Epithelial cell of esophagus (primary cell): ENCODE results near the gene PSTPIP2.

Experiments used
- DNase-seq: peaks from one replicate; pipeline ENCODE4 v3.0.0; 2010; ENCODE audit warnings: low read depth
- H3K4me3 ChIP-seq: 2 replicates; pipeline ENCODE4 v1.5.1; 2011; ENCODE audit warnings: mild to moderate bottlenecking, low read length, control low read depth
- TF ChIP-seq, protein P1 (sequence below): IDR thresholded peaks from 2 replicates; pipeline ENCODE4 v1.5.1; 2011; ENCODE audit warnings: low read depth, mild to moderate bottlenecking, low read length, control low read depth, inconsistent platforms; ENCODE audit not compliant: insufficient read depth; ENCODE audit errors: missing control alignments

Gene PSTPIP2

DNA sequence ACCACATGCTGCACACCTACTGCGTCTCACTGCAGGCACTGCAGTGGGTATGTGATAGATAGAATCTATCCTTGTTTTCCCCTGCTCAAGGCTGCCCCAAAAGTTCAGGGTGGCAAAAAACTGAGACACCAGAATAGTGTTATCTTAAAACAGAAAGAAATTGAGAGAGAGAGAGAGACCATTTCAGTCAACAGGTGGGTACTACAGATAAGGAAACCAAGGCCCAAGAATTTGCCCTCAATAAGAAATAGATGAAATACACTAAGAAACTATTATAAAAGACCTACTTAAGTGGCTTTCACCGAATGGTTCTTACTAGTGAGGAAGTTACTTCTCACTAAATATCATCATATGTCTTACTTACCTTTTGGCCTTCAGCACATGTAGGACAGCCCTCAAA is 132.8 kb downstream of the PSTPIP2 start:
- no peak for DNase-seq
- TF ChIP-seq, protein P1, sequence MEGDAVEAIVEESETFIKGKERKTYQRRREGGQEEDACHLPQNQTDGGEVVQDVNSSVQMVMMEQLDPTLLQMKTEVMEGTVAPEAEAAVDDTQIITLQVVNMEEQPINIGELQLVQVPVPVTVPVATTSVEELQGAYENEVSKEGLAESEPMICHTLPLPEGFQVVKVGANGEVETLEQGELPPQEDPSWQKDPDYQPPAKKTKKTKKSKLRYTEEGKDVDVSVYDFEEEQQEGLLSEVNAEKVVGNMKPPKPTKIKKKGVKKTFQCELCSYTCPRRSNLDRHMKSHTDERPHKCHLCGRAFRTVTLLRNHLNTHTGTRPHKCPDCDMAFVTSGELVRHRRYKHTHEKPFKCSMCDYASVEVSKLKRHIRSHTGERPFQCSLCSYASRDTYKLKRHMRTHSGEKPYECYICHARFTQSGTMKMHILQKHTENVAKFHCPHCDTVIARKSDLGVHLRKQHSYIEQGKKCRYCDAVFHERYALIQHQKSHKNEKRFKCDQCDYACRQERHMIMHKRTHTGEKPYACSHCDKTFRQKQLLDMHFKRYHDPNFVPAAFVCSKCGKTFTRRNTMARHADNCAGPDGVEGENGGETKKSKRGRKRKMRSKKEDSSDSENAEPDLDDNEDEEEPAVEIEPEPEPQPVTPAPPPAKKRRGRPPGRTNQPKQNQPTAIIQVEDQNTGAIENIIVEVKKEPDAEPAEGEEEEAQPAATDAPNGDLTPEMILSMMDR, result no peak
- no peak overlapping the region for H3K4me3 ChIP-seq

DNA sequence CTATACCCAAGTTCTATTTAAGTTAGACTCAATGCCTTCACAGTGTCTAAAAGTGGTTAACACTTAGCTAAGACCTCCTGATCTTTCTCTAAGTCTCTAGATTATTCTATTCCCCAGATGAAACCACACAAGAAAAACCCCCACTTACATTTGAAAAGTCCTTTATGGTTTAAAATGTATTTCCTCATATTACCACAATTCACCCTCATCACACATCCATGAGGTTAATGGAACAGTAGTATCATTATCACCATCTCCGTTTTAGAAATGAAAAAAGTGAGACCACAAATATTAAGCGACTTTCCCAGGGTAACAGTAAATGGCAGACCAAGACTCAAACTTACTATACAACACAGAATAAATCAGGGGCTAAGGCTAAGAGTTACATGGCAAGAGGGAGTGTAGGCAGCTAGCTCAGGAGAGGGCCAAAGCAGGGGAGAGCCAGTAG is 133.5 kb downstream of the PSTPIP2 start:
- DNase-seq, result no peak
- no peak overlapping the region for H3K4me3 ChIP-seq
- TF ChIP-seq, protein P1, result no peak

DNA sequence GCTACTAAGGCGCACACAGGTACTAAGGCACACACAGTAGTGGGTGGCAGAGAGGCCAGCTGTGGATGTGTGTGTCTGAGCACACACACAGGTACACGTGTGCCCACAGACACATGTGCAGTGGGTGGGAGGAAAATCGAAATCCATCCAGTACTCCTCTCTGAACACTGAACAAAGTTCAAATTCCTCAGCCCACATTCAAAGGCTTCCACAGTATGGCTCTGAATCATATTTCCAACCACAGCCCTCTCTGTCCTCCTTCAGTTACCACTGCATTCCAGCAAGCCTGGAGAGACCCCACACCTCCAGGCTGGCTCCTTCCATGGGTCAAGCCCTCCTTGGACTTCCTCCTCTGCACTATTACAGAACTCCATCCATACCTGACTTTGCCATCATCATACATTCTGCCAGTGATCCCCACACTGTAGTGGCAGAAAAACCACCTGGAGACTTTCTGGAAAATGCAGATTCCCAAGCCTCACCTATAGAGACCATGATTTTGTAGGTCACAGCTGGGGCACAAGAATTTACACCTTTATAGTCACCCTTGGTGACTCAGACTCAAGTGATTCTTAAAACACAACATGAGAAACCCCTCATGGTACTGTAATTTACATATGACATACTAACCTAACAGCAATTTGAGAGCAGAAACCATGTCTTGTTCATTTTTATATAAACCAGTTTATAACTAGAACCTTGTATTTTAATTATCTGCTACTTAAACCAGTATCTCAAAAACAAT is 136.3 kb downstream of the PSTPIP2 start:
- no peak for DNase-seq
- TF ChIP-seq, protein P1, result no peak
- no peak overlapping the region for H3K4me3 ChIP-seq
